ENCODE measurements around the gene HLA-B.

Gene HLA-B

GRCh38 chr6:31354158-31354863 is 2.7 kb downstream of the HLA-B start:
- TF ChIP-seq SIN3A (IDR thresholded peaks at IDR 0.05; ENCODE audit: borderline replicate concordance, insufficient read depth, low read length) (no peak), FOXP2 (optimal IDR thresholded peaks at IDR 0.05; ENCODE audit: borderline replicate concordance, extremely low read depth, extremely low read length, insufficient read depth) (no peak), REST (IDR thresholded peaks at IDR 0.05; ENCODE audit: insufficient read depth in 1 of 2, low read depth in 2 of 2, low read length in 2 of 2) (no peak), POLR2AphosphoS5 (IDR thresholded peaks at IDR 0.05; ENCODE audit: low read depth, low read length) (no peak), TAF1 (IDR thresholded peaks at IDR 0.05; ENCODE audit: borderline replicate concordance, insufficient read depth, low read length) (no peak)

- TF ChIP-seq FOXP2 (optimal IDR thresholded peaks at IDR 0.05; ENCODE audit: borderline replicate concordance, extremely low read depth, extremely low read length, insufficient read depth) (no peak), SIN3A (IDR thresholded peaks at IDR 0.05; ENCODE audit: borderline replicate concordance, insufficient read depth, low read length) (no peak), TAF1 (IDR thresholded peaks at IDR 0.05; ENCODE audit: borderline replicate concordance, insufficient read depth, low read length) (no peak), POLR2AphosphoS5 (IDR thresholded peaks at IDR 0.05; ENCODE audit: low read depth, low read length) (no peak), REST (IDR thresholded peaks at IDR 0.05; ENCODE audit: insufficient read depth in 1 of 2, low read depth in 2 of 2, low read length in 2 of 2) (no peak)
Measured at GRCh38 chr6:31353384-31353945, 3.5 kb downstream of the HLA-B start.

- TF ChIP-seq POLR2AphosphoS5 (IDR thresholded peaks at IDR 0.05; ENCODE audit: low read depth, low read length) (no peak), FOXP2 (optimal IDR thresholded peaks at IDR 0.05; ENCODE audit: borderline replicate concordance, extremely low read depth, extremely low read length, insufficient read depth) (no peak), REST (IDR thresholded peaks at IDR 0.05; ENCODE audit: insufficient read depth in 1 of 2, low read depth in 2 of 2, low read length in 2 of 2) (no peak), TAF1 (IDR thresholded peaks at IDR 0.05; ENCODE audit: borderline replicate concordance, insufficient read depth, low read length) (no peak), SIN3A (IDR thresholded peaks at IDR 0.05; ENCODE audit: borderline replicate concordance, insufficient read depth, low read length) (no peak)
Measured at GRCh38 chr6:31352683-31353383, 4.1 kb downstream of the HLA-B start.

- TF ChIP-seq TAF1 (IDR thresholded peaks at IDR 0.05; ENCODE audit: borderline replicate concordance, insufficient read depth, low read length) (no peak), SIN3A (IDR thresholded peaks at IDR 0.05; ENCODE audit: borderline replicate concordance, insufficient read depth, low read length) (no peak), FOXP2 (optimal IDR thresholded peaks at IDR 0.05; ENCODE audit: borderline replicate concordance, extremely low read depth, extremely low read length, insufficient read depth) (no peak), POLR2AphosphoS5 (IDR thresholded peaks at IDR 0.05; ENCODE audit: low read depth, low read length) (no peak), REST (IDR thresholded peaks at IDR 0.05; ENCODE audit: insufficient read depth in 1 of 2, low read depth in 2 of 2, low read length in 2 of 2) (no peak)
Measured at GRCh38 chr6:31352310-31352682, 4.7 kb downstream of the HLA-B start.
